Measurements from ENCODE around the gene RBMS1.
"Not testable (repeated sequence)": the region's sequence is repeated elsewhere in the genome, so short reads cannot be mapped to it uniquely, and the experiment has no call there.

The RBMS1 gene

GRCh38 chr2:160431441-160431840 is 62.2 kb downstream of the RBMS1 start:
- DNase-seq, result no peak

- no peak for DNase-seq
Measured at GRCh38 chr2:160430001-160430344, 63.6 kb downstream of the RBMS1 start.

GRCh38 chr2:160429248-160430000 is 64.2 kb downstream of the RBMS1 start:
- DNase-seq, result no peak

GRCh38 chr2:160428405-160428763 is 65.2 kb downstream of the RBMS1 start:
- DNase-seq, result no peak

GRCh38 chr2:160427629-160428404 is 65.8 kb downstream of the RBMS1 start:
- no peak for DNase-seq

GRCh38 chr2:160426604-160427003 is 67.0 kb downstream of the RBMS1 start:
- no peak for DNase-seq

GRCh38 chr2:160425434-160426151 is 68.0 kb downstream of the RBMS1 start:
- DNase-seq, result no peak

GRCh38 chr2:160423126-160423525 is 70.5 kb downstream of the RBMS1 start:
- no peak for DNase-seq

GRCh38 chr2:160421646-160422501 is 71.7 kb downstream of the RBMS1 start:
- DNase-seq, result not testable (repeated sequence)

GRCh38 chr2:160420711-160421110 is 72.9 kb downstream of the RBMS1 start:
- DNase-seq, result no peak

- DNase-seq, result no peak
Measured at GRCh38 chr2:160419776-160420505, 73.7 kb downstream of the RBMS1 start.

GRCh38 chr2:160418853-160419252 is 74.8 kb downstream of the RBMS1 start:
- no peak for DNase-seq

GRCh38 chr2:160418398-160418765 is 75.2 kb downstream of the RBMS1 start:
- no peak for DNase-seq

GRCh38 chr2:160417745-160418397 is 75.7 kb downstream of the RBMS1 start:
- DNase-seq, result no peak

- DNase-seq, result no peak
Measured at GRCh38 chr2:160415991-160416390, 77.6 kb downstream of the RBMS1 start.

GRCh38 chr2:160411955-160412354 is 81.7 kb downstream of the RBMS1 start:
- no peak for DNase-seq

- DNase-seq, result no peak
Measured at GRCh38 chr2:160411167-160411566, 82.4 kb downstream of the RBMS1 start.

GRCh38 chr2:160409480-160409879 is 84.1 kb downstream of the RBMS1 start:
- no peak for DNase-seq

GRCh38 chr2:160408959-160409291 is 84.7 kb downstream of the RBMS1 start:
- DNase-seq, result no peak

- DNase-seq, result no peak
Measured at GRCh38 chr2:160408173-160408958, 85.2 kb downstream of the RBMS1 start.

All from SHP77 treated with DMSO at 0.1 percent for 48 hours (cell line).